ENCODE measurements around the gene PRDM2.

The PRDM2 gene

DNA sequence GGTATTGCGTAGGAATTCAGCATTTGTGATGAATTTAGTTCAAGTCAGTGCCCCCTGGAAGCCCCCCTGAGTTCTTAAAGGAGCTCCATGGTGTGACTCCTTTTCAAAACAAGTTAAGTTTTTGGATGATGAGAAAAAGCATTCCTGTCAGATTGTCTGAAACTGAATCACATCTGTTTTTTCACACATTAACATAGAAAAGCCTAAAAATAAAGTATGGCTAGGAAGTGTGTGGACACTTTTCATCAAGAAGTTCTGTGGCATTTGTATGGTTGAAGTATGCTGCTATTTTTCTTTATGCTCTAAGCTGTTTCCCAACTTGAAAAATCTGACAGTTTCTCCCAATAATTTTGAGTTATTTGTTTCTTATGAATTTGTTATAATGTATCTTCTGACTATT lies 33.7 kb downstream of the PRDM2 start:
- DNase-seq = no peak

DNA sequence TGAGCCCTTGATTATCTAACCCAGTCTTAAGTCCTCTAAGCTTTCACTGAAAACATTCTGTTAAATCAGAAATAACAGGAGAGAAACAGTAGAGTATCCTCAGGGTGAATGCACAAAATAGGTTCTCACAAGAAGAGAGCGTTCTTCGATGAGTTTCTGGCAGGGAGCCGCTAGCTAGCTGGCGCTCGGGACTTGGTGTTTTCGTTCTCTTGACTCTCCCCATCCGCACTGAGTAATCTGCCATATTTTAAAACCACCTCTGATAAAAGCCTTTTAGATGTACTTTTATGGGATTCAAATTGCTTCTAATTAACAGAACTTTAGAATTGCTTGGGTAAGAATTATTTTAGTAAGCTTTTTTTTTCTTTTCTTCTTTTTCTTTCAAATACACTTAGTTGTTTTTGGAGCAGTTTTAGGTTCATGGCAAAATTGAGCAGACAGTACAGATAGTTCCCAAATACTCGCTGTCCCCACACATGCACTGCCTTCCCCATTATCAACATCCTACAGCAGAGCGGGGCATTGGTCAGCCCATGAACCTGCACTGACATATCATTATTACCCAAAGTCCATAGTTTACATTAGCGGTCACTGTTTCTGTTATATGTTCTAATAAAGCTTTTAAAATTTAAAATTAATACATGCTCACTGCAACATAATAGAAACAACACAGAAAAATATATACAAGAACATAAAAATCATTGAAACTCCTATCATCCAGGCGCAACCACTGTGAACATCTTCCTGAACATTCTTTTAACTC lies 35.4 kb downstream of the PRDM2 start:
- no peak for DNase-seq

DNA sequence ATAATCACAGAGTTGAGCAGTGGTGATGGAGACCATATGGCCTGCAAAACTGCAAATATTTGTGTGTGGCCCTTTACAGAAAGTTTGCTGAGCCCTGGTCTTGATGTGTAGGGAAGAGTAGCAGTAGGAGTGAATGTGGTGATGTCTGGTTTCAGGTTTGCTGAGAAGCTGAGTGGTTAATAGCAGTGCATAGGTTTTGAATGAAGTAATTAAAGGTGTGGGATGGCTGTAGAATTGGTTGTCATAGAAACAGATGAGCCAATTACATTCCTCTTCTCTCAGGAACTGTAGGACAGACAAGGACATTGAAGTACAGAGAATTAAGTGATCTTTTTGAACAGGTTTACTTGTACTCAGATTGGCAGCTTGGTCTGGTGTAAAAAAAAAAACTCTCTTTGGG lies 37.4 kb downstream of the PRDM2 start:
- no peak for DNase-seq

DNA sequence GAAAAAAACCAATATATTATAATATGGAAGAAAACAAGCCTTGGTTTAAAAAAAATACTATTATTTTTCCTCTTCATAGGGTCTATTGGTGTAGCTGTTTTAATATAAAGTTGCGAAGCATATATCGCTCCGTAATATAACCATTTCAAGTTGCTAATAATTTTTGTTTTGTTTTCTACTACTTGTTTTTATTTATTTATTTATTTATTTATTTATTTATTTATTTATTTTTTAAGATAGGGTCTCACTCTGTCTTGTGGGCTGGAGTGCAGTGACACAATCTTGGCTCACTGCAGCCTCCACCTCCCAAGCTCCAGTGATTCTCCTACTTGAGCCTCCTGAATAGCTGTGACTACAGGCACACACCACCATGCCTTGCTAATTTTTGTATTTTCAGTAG lies 46.4 kb downstream of the PRDM2 start:
- DNase-seq = no peak

DNA sequence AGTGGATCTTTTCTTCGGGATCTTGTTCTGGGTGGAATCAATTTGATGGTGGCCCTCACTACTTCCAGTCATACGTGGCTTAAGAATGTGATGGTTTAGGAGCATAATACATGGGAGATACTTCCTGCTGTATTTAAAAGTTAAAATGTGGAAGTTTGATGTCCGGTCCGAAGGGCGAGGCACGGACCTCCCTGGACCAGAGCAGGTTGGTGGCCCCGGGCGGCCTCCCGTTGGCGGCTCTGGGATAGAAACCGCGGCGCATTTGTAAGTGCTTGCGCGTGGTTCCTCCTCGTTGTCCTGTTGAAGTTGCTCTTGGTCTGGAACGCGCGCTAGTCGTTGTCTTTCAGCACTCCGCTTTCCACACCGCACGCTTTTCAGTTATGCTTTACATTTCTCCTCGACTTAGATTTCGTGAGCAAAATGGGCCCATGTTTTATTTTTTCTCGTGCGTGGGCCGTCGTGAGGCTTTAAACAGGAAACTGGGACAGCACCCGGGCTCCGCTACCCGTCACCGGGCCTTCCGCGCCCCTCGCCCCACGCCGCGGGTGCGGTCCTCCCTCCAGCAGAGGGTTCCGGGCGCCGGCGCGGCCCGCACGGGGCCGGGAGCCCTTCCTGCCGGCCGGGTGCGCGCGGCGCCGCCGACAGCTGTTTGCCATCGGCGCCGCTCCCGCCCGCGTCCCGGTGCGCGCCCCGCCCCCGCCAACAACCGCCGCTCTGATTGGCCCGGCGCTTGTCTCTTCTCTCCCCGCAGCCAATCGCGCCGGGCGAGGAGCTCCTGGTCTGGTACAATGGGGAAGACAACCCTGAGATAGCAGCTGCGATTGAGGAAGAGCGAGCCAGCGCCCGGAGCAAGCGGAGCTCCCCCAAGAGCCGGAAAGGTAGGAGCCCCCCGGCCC lies 48.9 kb downstream of the PRDM2 start:
- peak; percentile 89 to 96 for DNase-seq

DNA sequence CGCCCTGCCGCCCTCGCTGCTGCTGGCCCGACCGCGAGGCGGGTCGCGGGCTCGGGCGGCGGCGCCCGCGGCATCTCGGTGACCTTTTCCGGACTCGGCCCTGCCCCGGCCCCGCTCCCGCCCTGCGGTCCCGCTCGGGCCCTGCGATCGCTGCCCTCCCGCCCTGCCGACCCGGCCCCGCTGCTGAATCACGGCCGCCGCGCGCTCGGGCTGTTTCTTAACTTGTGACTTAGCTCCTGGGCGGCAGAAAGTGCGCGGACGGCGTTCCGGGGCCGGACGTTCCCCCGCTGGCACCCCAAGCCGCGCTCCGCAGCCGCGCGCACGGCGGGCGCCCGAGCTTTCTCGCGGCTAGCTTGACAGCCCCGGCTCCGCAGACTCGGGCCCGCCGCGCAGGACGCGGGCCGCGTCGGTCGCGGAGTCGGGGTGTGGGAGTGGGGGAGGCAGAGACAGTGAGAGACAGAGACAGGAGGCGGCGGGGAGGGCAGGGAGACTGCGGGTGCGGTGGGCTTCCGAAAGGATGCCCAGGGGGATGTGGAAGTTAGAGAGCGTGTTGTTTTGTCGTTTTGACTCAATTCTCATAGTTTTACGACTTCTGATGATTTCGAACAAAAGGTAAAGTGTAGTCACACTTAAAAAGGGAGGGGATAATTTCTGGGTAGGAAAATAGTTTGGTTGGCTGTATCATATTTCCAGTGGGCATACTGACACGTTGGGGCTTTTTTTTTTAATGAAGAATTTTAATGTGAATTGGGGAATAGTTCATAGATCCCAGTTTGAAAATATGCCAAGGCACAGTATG lies 49.8 kb downstream of the PRDM2 start:
- peak in 1 of 2 experiments; percentile 56 for DNase-seq

DNA sequence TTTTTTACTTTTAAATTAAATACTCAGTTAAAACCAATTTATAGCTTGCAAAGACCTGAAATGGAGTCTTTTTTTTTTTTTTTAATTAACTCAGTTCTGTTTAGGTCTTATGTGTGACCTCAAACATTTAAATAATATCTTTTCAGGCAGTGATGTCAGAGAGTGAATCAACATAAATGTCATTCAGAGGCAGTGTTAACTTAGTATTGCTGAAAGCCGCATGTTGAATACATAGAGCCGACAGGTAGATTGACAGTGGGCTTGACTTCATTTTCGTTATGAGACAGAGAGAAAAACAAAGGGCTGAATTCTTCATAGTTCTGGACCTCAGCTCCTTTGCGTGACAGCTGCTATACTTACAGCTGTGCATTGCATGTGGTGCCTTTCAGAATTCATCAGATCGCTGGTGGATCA lies 51.5 kb downstream of the PRDM2 start:
- no peak for DNase-seq

DNA sequence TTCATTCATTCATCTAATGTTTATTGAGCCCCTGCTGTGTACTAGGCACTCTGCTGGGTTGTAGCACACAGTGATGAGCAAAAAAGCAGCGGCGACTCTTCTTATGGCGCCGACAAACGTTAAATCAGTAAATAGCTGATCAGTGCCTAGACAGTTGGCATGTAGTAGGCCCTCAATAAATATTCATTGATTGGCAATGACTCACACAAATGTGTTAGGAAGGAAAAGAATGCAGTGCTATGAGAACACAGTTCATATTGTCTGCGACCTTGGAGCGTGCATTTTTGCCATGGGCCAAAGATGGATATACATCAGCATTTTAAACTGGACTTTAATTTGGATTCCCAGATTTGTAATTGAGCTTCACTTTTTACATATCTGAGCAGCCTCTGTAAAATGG lies 52.0 kb downstream of the PRDM2 start:
- DNase-seq = no peak

DNA sequence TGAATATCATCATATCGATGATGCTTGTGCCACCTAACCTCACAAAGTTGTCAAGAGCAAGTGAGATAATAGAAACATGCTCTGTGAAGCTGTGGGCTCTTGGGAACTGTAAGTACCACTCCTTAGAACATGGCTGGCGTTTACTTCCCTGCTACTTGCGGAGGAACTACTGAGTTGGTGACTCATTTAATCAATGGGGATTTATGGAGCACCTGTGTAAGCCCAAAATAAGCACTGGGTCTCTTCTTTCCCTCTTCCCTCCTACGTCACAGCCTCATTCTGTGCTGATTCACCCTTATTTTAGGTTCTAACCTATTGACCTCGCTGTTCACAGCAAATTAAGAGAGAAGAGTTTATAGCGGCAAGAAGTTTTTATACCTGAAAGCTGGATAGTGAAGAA lies 52.9 kb downstream of the PRDM2 start:
- no peak for DNase-seq

DNA sequence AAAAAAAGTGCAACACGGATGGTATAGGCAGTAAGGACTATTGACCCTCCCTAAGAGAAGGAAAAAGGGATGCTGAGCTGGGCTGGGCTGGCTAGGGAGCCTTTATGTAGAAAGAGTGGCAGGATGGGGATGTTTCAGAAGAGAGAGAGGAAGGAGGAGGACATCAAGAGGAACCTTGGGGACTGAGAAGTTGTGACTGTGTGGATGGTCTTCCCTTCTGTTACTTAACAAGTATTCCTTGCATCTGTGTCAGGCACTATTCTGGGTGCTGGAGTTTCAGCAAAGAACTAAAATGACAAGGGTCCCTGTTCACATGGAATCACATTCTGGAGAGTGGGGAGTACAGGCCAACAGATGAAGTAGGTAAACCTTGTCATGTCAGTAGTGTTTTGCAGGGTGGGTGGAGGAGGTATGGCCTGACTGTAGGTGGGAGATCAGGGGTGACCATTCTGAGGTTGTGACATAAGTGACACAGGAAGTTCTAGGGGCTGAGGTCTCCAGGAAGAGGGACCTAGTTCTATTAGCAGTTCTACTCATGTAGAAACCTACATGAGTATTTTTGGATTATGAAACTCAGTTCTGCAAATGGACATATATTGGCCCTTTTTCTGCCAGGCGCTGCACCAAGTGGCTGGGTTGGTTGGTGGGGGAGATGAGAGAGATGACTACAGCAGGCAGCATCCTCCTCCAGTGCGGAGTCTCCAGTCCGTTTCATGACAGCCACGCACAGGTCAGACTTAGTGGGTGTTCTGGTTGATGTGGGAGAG lies 53.8 kb downstream of the PRDM2 start:
- no peak for DNase-seq

DNA sequence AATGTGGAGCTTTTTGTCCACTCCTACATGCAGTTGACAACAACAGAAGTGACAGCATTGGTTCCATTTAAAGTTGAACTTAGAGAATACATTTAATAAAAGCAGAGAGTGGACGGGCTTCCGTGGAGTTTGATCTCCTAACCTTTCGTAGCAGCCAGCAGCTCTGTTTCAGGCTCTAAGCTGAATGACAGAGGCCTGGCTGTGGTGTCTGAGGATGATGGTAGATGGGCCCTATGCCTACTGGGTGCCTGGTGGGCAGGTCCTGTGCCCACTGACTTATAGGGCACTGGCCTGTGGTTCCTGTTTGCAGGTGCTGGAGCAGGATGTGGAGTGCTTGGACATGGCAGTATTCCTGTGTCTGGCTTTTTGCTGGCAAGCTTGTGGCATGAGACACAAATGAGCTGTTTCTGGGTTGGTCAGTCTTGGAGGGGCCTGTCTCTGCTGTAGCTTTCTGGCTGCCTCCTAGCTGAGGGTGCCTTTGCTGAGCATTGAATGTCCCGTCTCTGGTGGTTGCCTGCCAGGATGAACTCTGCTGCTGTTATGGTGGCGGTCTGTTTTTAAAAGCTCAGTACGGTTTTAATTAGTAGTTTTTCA lies 54.6 kb downstream of the PRDM2 start:
- DNase-seq = no peak

DNA sequence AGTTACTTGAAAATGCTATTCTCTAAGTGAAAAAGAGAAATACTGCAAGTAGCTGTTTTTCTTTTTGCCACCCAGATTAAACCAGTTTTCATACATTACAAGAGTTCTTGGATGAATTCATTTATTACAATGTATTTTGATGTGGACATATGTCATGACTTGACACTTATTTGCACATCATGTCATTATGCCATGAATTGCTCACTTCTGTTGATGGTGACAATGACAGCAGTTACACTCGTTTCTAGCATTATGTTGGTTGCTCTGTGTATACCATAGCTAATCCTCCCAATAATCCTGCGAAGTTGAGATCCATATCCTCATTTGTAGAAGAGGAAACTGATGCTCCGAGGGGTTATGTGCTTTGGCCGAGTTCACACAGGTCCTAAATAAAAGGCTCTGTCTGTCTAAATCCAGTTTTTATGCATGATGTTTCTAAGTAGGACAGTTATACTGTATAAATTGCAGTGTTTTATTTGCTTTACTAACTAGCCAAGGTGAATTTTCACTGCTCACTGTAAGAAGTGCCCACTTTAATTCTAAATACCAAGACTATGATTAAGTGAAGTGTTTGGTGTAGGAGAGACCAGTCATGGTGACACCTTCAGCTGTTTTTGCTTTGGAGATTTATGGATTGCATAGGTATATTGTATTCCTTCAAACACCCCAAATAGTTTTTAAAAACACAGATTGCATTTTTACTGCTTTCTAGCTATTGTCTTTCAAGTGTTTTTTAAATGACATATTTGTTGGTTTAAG lies 56.7 kb downstream of the PRDM2 start:
- DNase-seq = no peak

DNA sequence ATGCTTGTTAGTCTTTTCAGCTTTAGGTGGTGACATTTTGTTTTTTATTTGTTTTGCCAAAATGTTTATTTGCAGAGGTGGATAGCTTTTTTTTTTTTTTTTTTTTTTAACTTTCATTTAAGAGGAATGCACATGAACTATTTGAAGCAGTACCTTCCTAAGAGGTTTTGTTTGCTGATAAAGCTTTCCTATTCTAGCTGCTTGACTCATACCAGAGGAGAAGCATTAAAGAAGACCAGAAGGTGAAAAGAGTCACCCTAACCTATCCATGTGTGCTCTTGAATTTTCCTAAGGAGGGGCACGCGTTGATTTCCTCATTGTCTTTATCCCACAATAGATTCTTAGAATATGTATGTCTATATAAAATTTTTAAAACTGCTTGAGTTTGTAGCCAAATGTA lies 57.7 kb downstream of the PRDM2 start:
- no peak for DNase-seq

DNA sequence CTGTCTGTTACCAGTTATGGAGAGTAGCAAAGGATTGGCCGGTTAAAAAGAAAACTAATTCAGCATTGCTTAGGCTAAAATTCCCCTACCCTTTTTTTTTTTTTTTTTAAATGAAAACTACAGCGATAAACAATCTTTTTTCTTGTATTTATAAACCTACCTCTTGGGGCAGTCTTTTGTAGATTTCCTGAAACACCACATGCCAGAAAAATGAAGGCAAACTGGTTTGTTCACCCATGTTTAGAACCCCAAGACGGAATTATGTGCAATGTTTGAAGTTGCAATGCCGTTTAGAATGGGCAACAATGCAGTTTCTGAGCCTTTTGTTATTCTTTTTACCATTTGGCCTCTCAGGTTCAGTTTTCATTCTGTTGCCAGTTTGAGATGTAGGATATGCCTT lies 59.1 kb downstream of the PRDM2 start:
- DNase-seq = no peak

DNA sequence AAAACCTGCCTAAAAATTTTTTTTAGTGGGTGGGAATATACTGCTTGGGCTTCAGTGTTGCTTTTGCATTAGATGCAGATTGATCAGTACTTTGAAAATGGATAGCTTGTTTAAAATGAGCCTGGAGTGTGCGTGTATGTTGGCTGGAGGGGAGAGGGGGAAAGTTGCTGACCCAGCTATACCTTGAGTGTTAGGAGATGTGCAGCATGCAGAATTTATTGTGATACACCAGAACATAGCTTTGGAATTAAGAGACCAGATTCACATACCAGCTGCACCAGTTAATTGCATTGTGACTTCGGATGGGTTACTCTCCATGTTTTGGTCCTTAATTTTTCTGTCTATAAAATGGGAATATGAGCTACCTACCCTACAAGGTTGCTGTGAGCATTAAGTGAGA lies 60.4 kb downstream of the PRDM2 start:
- DNase-seq = no peak

DNA sequence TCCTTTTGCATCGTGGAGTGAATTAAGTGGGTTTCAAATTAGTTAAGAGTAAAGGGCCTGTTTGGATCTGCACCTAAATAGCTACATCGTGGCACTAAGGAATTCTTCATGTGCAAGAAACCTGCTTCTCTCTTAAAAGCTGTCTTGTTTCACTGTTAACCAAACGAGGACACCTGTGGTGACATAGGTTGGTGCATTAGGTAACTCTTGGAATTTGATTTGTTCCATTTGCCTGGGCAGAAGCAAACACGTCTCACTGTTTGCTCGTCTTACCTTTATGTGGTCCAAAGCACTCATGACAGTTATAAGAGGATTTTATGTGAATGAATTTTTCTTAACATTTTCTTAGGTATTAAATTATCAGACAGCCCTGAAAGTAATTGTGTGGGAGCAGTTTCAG lies 60.9 kb downstream of the PRDM2 start:
- no peak for DNase-seq

DNA sequence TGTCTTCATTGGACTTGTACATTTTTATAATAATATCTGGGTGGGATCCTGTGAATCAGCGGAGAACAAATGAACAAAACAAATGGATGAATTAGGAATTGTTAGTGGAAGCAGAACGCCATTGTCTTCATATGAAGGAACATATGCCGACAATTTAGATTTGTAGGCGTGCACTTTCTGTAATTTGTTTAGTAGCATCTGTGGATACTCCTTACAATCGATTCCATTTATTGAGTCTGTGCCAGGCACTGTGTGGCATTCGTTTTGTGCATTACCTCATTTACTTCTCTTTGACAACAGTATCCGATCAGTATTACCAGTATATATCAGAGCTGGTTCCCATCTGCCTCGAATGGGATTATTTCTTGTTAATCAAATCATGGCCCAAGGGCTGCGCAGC lies 61.9 kb downstream of the PRDM2 start:
- no peak for DNase-seq

DNA sequence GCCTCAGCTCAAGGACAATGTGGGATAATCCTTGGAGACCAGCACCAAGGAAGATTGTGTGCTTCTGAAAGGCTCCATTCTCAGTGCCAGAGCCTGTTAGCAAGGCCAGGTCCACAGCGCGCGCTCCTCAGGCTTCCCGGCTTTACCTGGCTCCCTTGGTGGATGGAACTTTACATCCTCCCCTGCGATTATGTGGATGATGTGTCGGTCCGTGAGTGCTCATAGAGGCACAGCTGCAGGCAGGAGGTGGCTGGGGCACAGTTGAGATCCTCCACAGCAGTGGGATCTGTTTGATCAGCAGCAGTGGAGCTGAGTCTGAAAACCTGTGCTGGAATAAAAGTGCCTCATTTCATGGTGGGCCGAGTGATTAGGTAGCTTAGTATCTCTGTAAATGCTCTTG lies 62.7 kb downstream of the PRDM2 start:
- DNase-seq = no peak

DNA sequence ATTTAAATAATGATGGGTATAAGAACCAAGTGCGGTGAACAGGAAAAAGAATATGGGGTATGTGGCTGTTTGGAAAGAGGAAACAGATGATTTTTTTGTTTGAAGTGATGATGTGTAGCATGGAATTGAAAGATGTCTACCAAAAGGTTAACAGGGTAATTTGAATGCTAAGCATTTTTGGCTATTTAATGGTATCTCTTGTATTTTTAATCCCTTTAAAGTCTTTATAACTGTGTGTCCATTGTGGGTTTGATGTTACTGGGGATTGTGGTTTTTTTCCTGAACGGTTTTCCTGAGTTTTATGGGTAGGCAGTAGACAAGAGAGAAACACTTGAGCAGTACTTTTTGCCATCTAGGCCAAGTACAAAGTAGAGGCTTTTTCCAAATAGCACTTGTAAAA lies 63.2 kb downstream of the PRDM2 start:
- DNase-seq = no peak

DNA sequence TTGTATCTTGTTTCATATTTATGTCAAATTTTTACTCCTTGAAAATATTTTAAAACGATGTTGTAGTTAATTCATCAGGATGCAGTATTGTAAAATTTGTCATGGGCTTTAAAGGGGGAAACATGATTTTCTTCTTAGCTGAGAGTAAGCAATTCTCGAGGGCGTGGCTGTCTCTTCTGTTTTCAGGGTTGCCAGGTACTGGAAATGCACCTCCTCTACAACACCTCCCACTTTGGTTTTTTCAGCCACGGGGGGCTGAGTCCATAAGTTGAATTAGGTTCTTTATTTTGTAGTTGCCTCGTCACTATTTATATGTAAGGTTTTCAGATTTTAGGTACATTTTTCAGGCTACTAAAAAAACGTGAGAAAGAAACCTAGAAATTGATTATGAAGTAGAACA lies 64.0 kb downstream of the PRDM2 start:
- DNase-seq = no peak

DNA sequence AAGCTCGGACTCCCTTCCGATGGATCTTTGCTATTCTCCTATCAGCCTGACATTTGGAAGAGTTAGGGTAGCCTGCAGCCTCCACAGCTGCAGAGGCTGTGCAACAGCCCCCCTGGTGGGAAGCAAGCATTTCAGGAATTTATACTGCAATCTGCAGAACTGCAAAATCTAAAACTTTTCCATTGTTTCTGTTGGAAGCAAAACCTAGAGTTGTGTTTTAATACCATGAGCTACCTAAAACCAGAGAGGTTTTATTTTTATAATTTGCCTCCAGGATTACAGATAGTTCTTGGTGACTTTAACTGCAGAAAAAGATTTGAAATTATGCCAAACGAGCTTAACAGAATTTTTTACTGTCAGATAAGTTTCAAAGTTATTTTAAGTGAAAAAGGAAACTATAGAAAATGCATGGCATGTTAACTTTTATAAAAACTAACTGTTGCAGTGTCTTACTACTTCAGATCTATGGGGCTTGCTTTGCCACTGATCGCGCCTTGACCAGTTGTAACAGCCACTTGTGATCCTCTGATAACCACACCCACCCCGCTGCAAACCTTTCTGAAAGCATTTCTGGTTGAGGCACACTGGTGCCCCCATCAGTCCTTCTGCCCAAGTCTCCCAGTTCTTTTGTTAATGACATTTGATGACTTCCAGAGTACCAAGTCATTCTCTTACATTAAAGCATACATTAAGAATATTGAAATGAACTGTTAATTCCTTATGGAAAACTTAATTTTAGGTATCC lies 64.8 kb downstream of the PRDM2 start:
- no peak for DNase-seq

All from NCI-H526 (cell line).